ENCODE data around the gene IL1RAPL1.

Gene IL1RAPL1

DNA sequence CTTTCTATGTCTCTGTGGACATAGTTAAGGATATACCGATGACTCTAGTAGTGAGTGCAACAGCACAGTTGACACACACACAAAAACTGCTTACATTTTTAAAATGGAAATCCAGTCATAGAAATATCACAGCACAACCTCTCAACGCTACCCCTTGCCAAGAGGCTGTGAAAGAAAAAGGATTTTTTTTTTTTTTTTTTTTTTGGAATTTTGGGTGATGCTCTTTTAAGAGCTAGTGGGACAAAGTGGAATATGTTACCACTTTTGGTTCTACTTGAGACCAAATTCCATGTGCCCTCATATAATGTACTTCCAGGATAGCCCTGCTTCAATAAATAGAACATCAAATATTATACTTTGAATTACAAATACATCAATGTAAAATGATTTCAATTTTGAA, 1247.1 kb downstream of the IL1RAPL1 start:
- DNase-seq = no peak

DNA sequence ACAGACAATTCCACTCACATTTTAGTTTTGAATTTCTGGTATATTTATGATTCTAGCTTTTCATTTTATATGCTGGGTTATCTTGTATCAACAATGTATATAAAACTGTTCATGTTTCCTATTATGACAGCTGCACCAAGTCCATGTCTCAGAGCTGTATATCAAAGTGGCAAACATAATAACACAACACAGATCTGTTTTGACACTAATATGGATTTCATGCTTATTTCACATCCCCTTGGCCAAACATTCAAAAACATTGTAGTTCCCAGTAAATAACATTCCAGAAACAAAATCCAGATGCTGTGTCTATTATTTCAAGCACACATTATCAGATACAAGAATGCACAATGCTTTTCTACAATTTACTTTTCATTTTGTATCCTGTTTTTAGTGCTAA, 1247.5 kb downstream of the IL1RAPL1 start:
- DNase-seq = no peak

DNA sequence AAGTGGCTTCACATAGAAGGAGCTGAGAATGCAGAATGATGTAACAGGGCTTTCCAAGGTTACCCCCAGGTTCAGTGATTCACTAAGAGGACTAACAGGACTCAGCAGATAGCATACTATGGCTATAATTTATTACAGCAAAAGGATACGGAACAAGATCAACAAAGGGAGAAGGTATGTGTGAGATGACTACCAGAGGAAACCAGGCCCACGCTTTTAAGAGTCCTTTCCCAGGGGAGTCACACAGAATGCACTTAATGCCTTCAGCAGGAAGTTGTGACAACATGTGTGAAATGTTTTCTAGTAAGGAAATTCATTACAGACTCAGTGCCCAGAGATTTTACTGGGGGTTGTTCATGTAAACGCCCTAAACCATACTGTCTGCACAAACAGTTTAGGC, 1254.5 kb downstream of the IL1RAPL1 start:
- DNase-seq = no peak

DNA sequence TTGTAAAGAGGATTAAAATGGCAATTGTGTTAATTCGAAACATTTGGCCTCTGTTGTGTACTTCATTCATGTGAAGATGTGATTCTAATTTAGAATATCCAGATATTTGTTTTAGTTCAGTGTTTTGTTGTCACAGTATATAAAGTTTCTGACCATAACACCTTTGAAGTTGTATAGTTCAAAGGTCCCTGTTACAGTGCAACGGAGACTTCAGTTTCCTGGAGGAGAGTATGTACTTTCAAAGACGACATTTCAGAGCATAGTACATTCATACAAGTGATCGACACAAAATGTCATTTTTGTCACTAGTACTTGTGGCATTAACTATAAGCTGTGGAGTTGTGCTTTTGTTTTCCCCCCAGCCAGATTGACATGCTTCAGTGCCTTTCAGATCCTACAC, 1255.3 kb downstream of the IL1RAPL1 start:
- no peak for DNase-seq

DNA sequence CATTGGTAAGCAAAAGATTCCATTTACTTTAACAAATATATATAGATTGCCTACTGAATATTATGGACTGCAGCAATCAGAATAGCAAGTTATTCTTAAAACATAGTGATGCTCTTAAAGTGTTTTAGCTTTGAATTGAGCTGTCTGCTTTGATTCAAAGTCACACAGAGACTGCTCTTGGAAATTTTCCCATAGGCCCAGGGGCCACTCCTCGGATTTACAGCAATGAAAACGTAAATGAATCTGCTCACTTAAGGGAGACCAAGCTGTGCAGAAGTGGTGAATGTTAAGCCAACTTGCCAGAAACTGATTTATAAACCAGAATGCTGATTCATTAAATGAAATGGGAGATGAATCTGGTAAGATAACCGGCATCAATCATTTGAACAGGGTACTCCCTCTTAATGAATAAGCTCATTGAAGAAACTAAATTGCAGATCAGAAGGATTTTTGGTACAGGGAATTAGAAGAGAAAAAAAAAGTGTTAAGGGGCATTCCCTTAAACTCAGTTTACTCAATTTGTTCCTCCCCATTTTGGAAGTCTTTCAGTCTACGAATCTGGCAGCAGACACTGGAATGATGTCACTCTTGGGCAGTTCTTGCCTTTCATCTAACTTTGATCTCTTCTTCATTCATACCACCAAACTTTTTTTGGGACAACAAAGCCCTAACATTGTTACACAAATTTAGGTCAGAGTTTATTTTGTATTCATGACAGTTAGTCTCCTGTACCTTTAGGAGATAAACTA, 1264.8 kb downstream of the IL1RAPL1 start:
- DNase-seq = no peak

DNA sequence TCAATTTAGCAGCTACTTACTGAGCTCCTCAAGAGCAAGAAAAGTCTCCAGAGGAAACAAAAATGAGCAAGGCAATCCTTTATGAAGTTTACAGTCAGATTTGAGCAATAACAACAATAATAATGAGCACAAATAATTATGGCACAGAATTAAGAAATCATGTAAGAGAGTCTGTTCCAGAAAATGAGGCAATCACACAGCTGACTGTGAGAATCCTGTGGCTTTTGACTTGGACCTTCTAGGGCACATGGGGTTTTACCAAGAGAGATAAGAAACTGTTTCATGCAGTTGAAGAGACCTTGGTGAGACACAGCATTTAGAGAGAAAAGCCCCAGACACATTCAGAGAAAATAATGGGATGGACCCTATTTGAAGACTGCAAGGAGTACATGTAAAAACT, 1265.5 kb downstream of the IL1RAPL1 start:
- no peak for DNase-seq

DNA sequence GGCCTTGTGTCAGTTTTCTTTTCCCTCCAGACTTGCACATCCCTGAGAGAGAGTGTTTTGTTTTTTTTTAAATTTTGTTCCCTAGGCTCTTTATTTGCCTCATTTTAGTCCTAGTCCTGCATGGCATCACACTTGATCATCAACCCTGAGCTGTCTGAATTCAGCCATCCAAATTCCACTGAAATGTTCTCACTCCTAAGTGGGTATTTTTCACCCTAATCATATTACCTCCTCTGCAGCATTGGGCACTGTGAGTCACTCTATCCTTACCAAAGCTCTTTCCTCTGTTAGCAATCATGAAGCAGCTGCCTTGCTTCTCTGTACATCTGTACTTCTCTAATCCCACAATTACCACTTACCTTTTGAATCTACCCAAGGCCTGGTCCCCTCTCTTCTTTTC, 1271.5 kb downstream of the IL1RAPL1 start:
- DNase-seq = no peak

DNA sequence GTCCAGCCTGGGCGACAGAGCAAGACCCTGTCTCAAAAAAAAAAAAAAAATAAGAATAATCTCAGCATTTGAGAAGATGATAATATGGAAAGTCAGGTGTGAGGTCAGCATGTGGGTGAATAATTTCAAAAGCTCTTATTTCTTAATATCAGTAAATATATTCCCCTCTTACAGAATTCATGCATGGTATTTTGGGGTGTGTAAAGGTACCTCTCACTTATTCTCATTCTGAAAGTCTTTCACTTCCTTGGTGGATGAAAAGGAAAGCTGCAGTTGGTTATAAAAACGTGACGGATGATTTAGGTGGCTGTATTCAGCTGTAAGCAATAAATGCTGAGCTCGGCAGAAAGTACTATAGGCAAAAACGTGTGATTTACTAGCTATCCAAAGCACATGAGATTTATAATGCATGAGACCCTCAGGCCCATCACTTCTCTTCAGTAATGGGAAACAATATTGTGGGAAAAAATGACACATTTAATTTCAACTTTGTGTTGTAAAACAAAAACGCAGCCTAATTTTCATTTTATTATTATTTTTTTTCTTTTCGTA, 1275.0 kb downstream of the IL1RAPL1 start:
- no peak for DNase-seq

DNA sequence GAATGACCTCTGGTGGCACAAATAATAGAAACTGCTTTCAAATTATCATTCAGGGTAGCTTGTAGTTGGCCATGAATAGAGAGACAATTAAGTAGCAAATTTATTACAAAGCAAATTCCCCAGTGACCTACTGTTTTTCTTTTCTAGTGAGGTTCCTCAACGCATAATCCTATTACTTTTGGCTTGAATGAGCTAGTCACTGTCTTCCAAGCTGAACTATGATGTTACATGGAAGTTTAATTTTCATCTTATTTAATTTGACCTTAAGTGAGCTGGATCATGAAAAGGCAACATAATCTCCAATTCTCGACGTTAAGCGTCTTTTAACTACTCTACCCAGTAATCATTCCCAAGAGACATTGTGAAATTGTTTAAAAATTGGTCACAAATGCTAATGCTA, 1280.7 kb downstream of the IL1RAPL1 start:
- DNase-seq = no peak

DNA sequence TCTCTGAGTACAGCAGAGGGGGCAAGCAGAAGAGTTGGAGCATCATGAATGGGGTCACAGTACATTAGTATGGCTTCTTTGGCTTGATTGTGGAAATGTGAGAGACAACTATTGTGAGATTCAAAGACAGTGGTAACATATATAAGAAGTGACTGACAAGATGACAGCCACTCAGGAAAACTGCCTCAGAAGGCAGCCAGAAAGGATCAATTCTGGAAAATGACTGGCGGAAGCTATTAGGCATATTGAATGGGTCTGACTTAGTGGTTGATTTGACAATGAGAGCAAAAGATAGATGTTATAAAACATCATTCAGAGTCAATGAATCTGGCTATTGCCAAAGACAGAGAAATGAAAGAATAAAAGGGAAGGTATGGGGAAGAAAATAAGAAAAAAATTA, 1282.6 kb downstream of the IL1RAPL1 start:
- no peak for DNase-seq

DNA sequence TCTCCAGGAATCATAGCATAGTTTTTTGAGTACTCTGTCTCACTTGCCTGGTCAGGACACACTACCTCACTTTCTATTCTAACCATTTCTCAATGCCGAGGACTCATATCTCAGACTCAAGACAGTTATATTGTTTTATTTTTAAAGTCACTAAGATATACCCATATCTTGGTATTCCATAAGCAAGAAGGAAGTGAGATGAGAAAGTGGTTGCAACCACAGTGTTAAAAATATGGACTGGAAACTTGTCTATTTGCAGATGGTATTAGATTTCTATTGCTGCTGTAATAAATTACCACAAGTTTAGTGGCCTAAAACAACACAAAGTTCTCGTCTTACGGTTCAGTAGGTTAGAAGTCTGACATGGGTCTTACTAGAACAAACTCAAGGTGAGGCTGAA, 1283.4 kb downstream of the IL1RAPL1 start:
- DNase-seq = no peak

DNA sequence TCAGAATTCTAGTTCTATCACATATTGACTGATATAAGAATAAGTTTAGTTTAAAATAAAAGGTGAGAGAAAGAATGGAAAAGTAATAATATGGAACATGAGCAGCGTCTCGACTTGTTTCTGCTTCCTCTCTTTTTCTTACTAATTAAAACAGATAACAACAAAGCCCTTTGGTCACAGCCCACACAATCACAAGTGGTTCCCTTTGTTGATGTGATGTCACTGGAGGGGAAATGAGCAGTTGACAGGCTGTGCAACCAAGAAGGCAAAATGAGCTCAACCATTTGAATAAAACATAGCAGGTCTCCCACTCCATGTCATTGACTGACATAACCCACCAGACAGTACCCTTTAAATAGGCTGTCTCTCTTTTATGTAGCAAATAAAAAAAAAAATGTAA, 1285.6 kb downstream of the IL1RAPL1 start:
- DNase-seq = no peak

DNA sequence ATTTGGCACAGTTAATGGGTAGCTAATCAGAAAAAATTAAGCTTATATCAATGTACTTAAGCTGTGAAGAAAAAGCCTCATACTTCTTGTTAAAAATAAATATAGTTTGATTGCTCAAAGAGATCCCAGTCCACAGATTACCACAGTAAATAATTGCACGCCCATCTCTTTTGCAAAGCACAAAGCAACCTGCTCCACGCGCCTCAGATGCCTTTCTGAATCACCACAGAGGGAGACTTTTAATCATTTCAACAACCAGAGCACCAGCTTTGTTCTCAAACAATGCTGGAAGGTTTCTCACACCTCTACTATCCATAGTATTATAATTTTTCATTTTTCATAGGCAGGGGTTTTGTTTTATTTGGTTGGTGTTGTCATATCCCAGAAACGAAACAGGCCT, 1289.5 kb downstream of the IL1RAPL1 start:
- DNase-seq = no peak

DNA sequence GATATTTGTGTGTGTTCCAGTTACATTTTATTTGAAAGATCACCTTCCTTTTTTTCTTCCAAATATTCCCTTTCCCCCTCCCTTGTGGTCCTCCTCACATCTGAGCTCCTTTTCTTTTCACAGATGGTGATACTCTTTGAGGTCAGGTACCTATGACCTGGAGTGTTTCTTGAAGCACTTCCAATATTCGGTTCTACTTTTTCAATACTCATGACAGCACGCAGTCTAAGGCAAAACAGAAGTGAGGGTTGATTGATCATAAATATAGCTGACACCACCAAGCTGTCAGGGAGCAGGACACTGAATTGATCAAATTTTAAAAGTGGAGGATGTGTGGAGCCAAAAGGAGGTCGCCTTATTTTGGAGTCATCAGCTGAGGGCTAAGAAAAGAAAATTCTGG, 1293.7 kb downstream of the IL1RAPL1 start:
- no peak for DNase-seq

DNA sequence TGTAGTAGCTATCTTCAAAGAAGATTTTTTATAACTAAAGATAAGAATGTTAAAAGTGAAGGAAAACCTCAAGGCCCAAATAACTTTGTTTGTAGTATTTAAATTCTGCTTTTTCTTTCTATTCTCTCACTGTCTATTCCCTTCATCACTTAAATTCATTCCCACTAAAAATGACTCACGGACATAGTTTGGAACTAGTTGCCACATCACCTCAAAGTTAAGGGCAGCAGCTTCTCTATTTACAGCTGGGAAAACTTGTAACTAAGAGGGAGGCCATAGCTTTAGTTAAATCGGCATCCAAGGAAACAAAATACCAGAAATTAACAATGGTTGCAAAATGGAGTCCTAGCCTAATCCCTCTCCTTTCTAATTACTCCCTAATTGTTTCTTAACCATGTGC, 1302.8 kb downstream of the IL1RAPL1 start:
- DNase-seq = no peak

DNA sequence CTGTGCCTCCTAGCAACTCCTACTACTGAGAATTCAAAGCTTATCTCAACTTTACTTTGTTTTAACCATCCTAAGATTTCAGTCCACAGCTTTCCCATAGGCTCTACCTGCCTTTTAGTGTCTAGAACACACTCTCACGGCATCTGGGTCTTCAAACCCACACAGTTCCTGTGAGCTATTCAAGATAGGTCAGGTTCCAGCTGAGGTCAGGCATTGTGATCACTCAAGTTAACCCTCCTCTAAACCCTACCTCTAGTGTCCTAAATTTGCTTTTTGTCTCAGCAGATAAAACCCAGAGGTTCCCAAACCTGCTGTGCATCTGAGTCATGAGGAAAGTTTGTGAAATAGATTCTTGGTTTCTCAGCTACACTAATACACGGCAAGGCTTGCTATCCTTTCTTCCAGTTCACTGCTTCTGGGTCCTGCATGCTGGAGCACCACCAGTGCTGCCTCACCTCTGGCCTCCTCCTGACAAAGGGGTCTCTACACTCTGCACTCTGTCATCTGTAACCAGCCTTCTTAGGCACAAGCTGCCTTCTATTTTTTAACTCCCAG, 1303.5 kb downstream of the IL1RAPL1 start:
- no peak for DNase-seq

DNA sequence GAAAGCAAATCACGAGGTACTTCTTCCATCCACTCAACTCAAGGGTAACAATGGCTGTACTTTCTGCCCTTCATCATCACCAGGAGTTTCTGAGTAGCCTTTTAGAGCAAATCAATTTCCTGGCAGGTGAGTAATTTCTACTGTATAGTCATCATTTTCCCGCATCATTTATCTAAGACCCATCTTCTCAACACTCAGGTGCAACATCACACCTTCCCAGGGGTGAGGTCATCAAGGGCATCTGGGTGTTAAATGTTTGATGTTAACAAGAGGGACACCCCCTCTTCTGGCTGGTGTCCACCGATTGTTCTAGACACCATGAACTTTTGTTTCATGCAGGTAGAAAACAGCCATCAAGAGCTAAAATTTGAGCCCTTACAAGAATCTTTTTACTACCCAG, 1314.8 kb downstream of the IL1RAPL1 start:
- DNase-seq = no peak

DNA sequence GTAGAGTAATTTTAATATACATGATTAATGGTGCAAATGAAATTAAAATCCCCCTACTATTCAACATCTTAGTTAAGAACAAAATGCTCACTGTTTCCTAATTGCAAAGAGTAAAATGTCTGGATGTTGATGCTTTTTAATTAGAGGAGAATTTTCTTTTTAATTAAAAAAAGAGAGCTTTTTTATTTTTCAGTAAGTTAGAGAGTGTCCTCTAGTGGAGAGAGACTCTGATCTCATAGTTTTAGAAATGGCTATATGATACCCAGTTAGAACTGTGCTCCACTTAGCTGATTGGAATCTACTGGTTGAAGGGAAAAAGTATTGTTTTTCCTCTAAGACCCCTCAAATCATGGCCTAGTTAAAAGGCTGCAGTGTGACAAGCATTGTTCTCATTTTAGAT, 1316.1 kb downstream of the IL1RAPL1 start:
- no peak for DNase-seq

DNA sequence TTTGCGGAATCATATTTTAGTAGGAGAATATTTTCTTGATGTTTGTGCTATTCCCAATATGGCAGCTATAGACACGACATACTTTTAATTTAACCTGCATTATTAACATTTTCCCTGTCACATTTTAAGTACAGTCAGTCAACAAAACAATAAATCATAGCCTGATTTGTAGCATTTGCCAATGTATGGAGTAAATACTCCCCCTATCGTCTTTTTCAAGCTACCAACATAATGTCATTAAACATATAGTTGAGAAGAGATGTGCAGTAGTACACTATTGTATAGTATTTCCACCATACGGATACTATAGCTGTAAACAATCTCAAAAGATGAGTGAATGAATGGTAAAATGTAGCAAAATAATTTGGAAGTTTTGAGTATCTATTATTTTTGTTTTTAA, 1324.4 kb downstream of the IL1RAPL1 start:
- no peak for DNase-seq

DNA sequence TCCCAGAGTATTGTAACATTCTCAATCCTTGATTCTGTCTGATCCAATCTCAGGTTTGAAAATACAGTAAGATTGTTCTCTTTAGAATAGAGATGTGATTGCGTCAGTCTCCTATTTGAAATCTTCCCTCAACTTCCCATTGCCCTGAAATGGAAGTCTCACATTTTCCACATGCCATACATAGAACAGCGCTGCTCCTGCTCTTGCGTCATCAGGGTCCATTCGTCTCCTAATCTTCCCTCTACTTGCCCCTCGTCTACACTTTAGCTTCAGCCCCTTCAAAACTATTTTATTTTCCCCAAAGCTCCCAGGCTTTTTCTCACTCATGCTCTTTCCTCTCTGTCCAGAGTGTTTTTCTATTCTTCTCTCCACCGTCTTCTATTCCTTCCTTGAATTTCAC, 1326.4 kb downstream of the IL1RAPL1 start:
- DNase-seq = no peak

DNA sequence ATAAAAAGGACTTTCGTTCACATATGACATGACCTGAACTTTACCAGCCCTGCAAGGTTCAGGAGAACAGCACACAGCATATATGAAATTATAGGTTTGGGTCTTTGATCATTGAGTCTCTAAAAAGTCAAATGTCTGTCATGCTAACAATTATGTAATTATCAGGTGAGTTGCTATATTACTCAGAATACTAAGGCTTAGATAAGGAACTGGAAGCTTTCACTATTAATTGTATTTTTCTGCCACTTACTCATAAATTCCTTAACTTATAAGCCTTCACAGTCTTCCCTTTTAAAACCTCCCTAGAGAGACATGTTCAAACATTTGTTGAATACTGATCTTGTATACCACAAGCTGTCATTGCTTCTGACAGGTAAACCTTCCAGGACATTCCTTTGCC, 1335.4 kb downstream of the IL1RAPL1 start:
- DNase-seq = no peak

DNA sequence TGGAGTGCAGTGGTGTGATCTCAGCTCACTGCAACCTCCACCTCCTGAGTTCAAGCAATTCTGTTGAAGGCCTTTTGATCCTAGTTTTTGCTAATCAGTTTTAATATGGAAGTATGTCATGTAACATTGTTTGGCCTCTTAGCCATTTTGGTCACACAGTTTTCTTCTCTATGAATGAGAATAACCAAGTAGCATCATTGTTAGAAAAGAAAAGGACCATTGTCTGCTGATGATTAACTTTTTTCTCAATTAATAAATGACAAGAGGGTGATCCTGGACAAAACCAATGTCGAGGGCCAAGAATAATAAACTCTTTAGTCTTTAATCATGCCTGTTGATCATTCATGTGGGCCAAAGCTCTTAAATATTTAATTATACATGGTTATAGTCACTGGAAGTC, 1338.8 kb downstream of the IL1RAPL1 start:
- DNase-seq = no peak

DNA sequence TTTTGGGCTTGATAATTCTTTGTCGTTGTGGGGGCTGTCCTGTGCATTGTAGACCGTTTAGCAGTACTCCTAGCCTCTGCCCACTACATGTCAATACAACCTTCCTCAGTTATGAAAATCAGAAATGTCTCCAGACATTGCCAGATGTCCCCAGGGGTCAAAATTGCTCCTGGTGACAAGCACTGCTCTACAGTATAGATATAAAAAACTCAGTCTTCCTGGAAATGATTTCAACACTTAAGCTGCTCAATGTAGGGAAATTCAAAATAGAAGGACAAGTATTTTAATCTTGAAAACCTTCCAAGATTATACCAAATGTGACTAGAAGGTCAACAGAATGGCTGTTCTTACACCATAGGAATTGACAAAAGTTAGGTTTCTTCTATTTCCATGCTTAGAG, 1339.4 kb downstream of the IL1RAPL1 start:
- no peak for DNase-seq

DNA sequence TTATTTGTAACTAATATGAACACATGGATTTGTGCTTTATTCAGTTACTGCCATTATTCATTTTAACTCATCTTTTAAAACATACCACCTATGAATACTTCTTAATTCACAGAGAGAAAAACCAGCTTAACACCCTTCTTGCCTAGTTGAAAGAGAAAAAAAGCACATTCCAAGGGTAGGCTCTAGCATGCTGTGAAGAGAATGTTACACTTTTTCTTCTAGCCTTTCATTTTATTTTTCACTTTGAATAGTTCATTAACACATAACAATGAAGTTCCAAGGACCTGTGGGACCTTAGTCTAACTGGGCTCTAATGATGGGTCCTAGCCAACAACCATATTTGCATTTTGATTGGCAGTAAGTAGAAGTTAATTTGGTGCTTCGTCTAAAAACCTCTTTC, 1348.2 kb downstream of the IL1RAPL1 start:
- DNase-seq = no peak

DNA sequence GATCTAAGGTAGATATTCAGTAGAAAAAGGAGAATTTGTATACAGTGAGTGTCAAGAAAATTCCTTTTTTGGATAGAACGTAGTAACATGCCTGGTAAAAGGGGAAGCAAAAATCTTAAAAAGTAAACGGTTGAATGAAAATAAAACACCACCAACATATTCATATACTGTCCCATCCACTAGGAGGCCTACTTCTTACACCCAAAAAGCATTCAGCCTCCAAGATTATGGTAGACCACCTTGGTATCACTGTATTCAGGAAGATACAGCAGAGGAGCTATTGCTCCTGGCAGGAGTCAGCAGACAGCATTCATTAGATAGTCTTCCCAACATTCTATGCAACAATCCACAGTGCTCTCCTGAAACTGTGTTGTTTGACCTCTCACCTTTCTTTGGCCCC, 1353.5 kb downstream of the IL1RAPL1 start:
- no peak for DNase-seq

Data from NCI-H748 treated with DMSO at 0.1 percent for 48 hours (cell line).